SK-N-SH treated with all-trans-retinoic acid at 6 μM for 48 hours (cell line): ENCODE data around the gene CTIF.

Experiments used
- CSDC2 ChIP-seq: fragments of 250-450 bp; sonication (Bioruptor Pico); IDR thresholded peaks from 2 replicates; pipeline ENCODE4 v1.5.0; 2020; ENCODE audit warnings: mild to moderate bottlenecking, moderate library complexity
- GLIS3 ChIP-seq: fragments of 250-450 bp; sonication (Bioruptor Pico); IDR thresholded peaks from 2 replicates; pipeline ENCODE4 v1.5.0; 2020; ENCODE audit warnings: mild to moderate bottlenecking, moderate library complexity
- ISL1 ChIP-seq: fragments of 250-450 bp; sonication (Bioruptor Pico); IDR thresholded peaks from 2 replicates; pipeline ENCODE4 v2.1.2; 2022; ENCODE audit warnings: mild to moderate bottlenecking, moderate library complexity
- OSR1 ChIP-seq: fragments of 250-450 bp; sonication (Bioruptor Pico); IDR thresholded peaks from 2 replicates; pipeline ENCODE4 v1.8.0; 2022; ENCODE audit warnings: moderate library complexity, mild to moderate bottlenecking, inconsistent platforms

- TF ChIP-seq CSDC2 (CRISPR knock-in tag) (0 out of 2 replicates have a peak, but pooled peaks have one; percentile 69), ISL1 (CRISPR knock-in tag) (no peak), OSR1 (CRISPR knock-in tag) (no peak), GLIS3 (CRISPR knock-in tag) (no peak)
Measured at GRCh38 chr18:48607056-48607984, 68.5 kb downstream of the CTIF start.
